ENCODE data around the gene LRMDA.

LRMDA gene

DNA sequence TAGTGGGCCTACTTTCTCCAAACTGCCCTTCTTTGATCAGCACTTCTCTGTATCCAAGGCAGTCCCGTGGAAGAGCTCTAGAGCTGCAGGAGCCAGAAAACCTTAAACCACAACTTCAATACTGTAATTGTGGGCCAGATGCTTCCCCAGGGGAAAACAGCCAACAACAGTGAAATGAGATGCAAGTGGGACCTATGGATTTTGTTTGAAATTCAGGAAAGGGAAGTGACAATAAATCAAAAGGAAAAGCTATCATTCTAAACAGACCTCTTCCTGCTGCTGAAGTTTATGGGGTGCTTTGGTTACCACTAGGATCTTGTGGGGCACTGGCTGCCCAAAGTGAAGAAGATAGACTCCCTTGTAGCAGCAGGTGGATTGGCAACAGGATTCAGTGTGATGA lies 1031.7 kb downstream of the LRMDA start:
- no peak overlapping the region for H3K4me3 ChIP-seq (ENCODE audit: low read depth in 1 of 2, low read length in 2 of 2)
- no peak overlapping the region for H3K4me2 ChIP-seq (ENCODE audit: insufficient read depth, low read length)
- DNase-seq, result no peak
- TF ChIP-seq, protein P1, sequence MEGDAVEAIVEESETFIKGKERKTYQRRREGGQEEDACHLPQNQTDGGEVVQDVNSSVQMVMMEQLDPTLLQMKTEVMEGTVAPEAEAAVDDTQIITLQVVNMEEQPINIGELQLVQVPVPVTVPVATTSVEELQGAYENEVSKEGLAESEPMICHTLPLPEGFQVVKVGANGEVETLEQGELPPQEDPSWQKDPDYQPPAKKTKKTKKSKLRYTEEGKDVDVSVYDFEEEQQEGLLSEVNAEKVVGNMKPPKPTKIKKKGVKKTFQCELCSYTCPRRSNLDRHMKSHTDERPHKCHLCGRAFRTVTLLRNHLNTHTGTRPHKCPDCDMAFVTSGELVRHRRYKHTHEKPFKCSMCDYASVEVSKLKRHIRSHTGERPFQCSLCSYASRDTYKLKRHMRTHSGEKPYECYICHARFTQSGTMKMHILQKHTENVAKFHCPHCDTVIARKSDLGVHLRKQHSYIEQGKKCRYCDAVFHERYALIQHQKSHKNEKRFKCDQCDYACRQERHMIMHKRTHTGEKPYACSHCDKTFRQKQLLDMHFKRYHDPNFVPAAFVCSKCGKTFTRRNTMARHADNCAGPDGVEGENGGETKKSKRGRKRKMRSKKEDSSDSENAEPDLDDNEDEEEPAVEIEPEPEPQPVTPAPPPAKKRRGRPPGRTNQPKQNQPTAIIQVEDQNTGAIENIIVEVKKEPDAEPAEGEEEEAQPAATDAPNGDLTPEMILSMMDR (IDR thresholded peaks at IDR 0.05; ENCODE audit: borderline replicate concordance, extremely low read depth, low read length, poor library complexity, severe bottlenecking), result no peak
- no peak for TF ChIP-seq EZH2 (IDR thresholded peaks at IDR 0.05; ENCODE audit: borderline replicate concordance, low read depth, low read length, severe bottlenecking)
- no peak overlapping the region for H3K27ac ChIP-seq (ENCODE audit: low read length)
- H3K4me1 ChIP-seq (ENCODE audit: insufficient read depth, low read length), result no peaks in the 10 kb centered on the region
- no peaks in the 10 kb centered on the region for H4K20me1 ChIP-seq (ENCODE audit: insufficient read depth, low read length)
- H3K36me3 ChIP-seq (ENCODE audit: insufficient read depth, low read length), result no peaks in the 10 kb centered on the region
- no peaks in the 10 kb centered on the region for H3K9me3 ChIP-seq (ENCODE audit: insufficient read depth, low read length, severe bottlenecking)
- no peak for ATAC-seq (ENCODE audit: insufficient read depth, low read depth)
- H2AFZ ChIP-seq (ENCODE audit: low read depth, low read length), result no peak overlapping the region
- no peaks in the 10 kb centered on the region for H3K79me2 ChIP-seq (ENCODE audit: insufficient read depth, low read length)
- H3K27me3 ChIP-seq (ENCODE audit: insufficient read depth, low read length, poor library complexity), result peaks cover 2% of the 10 kb centered on the region
- H3K9ac ChIP-seq (ENCODE audit: low read depth, low read length), result no peak overlapping the region

DNA sequence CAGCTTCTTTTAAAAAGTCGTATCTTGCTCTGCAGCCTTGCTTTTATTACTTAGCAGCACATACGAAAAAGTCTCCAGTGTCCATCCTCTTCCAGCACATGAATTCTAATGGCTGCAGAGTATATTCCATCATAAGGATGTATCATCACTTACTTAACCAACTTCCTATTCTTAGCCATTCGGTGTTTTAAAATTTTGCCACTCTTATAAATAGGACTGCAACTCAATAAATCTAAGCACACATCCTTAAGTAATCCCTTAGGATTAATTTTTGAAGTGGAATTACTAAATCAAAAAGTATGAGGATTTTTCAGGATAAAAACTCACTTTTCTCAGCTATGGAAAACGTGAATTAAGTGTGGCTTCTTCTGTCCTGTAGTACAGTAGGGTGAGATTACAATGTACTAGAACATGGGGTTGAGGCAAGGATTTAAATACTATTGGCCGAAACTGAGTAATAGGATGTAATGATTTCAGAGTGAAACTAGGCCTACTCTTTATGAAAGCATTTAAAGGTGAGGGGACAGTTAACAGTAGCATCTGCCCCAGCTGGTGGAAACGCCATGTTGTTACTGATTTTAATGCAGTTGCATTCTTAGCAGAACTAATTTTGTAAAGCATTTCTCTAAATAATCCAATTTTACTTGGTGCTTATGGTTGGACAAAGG lies 1035.5 kb downstream of the LRMDA start:
- H2AFZ ChIP-seq (ENCODE audit: low read depth, low read length), result no peak overlapping the region
- no peaks in the 10 kb centered on the region for H3K27me3 ChIP-seq (ENCODE audit: insufficient read depth, low read length, poor library complexity)
- H4K20me1 ChIP-seq (ENCODE audit: insufficient read depth, low read length), result no peaks in the 10 kb centered on the region
- ATAC-seq (ENCODE audit: insufficient read depth, low read depth) (no peak), DNase-seq (no peak)
- no peak overlapping the region for H3K4me2 ChIP-seq (ENCODE audit: insufficient read depth, low read length)
- no peak overlapping the region for H3K4me3 ChIP-seq (ENCODE audit: low read depth in 1 of 2, low read length in 2 of 2)
- no peaks in the 10 kb centered on the region for H3K36me3 ChIP-seq (ENCODE audit: insufficient read depth, low read length)
- H3K9me3 ChIP-seq (ENCODE audit: insufficient read depth, low read length, severe bottlenecking), result no peaks in the 10 kb centered on the region
- TF ChIP-seq, protein P1 (IDR thresholded peaks at IDR 0.05; ENCODE audit: borderline replicate concordance, extremely low read depth, low read length, poor library complexity, severe bottlenecking), result no peak
- TF ChIP-seq EZH2 (IDR thresholded peaks at IDR 0.05; ENCODE audit: borderline replicate concordance, low read depth, low read length, severe bottlenecking), result no peak
- H3K9ac ChIP-seq (ENCODE audit: low read depth, low read length), result no peak overlapping the region
- no peaks in the 10 kb centered on the region for H3K79me2 ChIP-seq (ENCODE audit: insufficient read depth, low read length)
- no peaks in the 10 kb centered on the region for H3K4me1 ChIP-seq (ENCODE audit: insufficient read depth, low read length)
- H3K27ac ChIP-seq (ENCODE audit: low read length), result no peak overlapping the region

DNA sequence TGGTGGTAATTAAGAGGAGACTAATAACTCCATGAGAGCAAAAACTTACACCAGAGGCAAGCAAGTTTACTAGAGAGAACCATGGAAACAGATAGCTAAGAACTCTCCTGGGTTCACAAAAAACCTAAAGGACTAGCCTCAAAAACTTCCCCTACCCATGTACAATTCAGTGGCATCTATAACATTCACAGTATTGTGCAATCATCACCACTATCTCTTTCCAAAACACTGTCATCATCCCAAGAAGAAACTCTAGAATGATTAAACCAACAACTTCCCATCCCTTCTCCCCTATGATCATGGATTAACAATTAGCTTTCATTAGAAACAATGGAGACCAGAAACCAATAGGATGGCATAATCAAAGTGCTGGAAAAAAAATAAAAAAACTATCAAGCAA lies 1038.3 kb downstream of the LRMDA start:
- Histone ChIP-seq H2AFZ (ENCODE audit: low read depth, low read length) (no peak overlapping the region), H3K4me1 (ENCODE audit: insufficient read depth, low read length) (no peaks in the 10 kb centered on the region), H3K79me2 (ENCODE audit: insufficient read depth, low read length) (no peaks in the 10 kb centered on the region), H3K4me3 (ENCODE audit: low read depth in 1 of 2, low read length in 2 of 2) (no peak overlapping the region), H3K9ac (ENCODE audit: low read depth, low read length) (no peak overlapping the region), H3K27me3 (ENCODE audit: insufficient read depth, low read length, poor library complexity) (no peaks in the 10 kb centered on the region), H4K20me1 (ENCODE audit: insufficient read depth, low read length) (no peaks in the 10 kb centered on the region), H3K9me3 (ENCODE audit: insufficient read depth, low read length, severe bottlenecking) (no peaks in the 10 kb centered on the region), H3K4me2 (ENCODE audit: insufficient read depth, low read length) (no peak overlapping the region), H3K36me3 (ENCODE audit: insufficient read depth, low read length) (no peaks in the 10 kb centered on the region), H3K27ac (ENCODE audit: low read length) (no peak overlapping the region)
- TF ChIP-seq, protein P1 (IDR thresholded peaks at IDR 0.05; ENCODE audit: borderline replicate concordance, extremely low read depth, low read length, poor library complexity, severe bottlenecking), result no peak
- no peak for ATAC-seq (ENCODE audit: insufficient read depth, low read depth)
- no peak for DNase-seq

Data from DND-41 (cell line).